ENCODE data around the gene MRPL42. TPM values are rescaled to one million over a fixed set of nuclear protein-coding genes. Genes with fewer than 3 reads are reported as not detected.

The MRPL42 gene
- total and polyA plus RNA-seq, 2 of the 4 experiments (the other 2 are of a cell fraction), result 64.2 to 90.7 TPM

DNA sequence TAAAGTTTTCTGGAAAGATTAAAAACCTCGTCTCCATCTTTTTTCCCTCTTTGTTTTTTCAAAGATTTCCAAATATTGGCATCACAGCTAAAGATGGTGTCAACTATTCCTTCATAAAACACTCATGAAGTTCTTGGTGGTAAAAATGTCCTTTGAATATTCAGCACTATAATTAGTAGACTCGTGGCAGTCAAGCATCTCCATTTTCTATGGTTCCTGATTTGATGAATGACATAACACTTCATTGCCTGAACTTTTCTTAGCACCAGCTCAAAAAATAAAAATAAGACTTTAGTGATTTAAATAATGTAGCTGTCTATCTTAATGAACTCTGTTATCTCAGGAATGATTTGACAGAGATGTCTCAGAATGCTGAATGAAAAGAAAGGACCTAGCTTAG is 45.3 kb upstream of the MRPL42 start:
- dilution Hi-C loops (cut with HindIII; ENCODE audit: low sequenced_read_pairs, unreplicated experiment) (no loop called here), in situ Hi-C loops (cut with MboI; ENCODE audit: low sequenced_read_pairs) (loop anchor here (25.0 kb wide), 1 partner anchor 635 kb away; no protein-coding TSS in a partner anchor), intact Hi-C loops (cut with micrococcal nuclease) (no loop called here)
- Histone ChIP-seq H4K91ac (ENCODE audit: insufficient read depth, low read depth, low read length) (no peak overlapping the region), H2AK5ac (ENCODE audit: low read depth, low read length) (no peak overlapping the region), H3K9me1 (ENCODE audit: insufficient read depth, low read length) (peaks cover 15% of the 10 kb centered on the region), H2AK9ac (replicated peaks; ENCODE audit: low read depth, low read length, poor library complexity) (no peak overlapping the region), H3K79me1 (ENCODE audit: low read depth in 1 of 2, low read length in 2 of 2) (peaks cover 14 to 46% of the 10 kb centered on the region in 2 experiments), H3K4me3 (ENCODE audit: insufficient read depth, low read depth, low read length) (no peak overlapping the region), H2BK5ac (ENCODE audit: low read depth, low read length, poor library complexity, severe bottlenecking) (no peak overlapping the region), H2BK120ac (ENCODE audit: low read depth, low read length) (no peak overlapping the region), H2BK15ac (ENCODE audit: low read depth, low read length) (no peak overlapping the region), H3K4ac (ENCODE audit: low read depth, low read length) (no peak overlapping the region), H2BK20ac (ENCODE audit: low read depth, low read length) (no peak overlapping the region), H3K9ac (ENCODE audit: low read depth, low read length) (no peak overlapping the region), H3K36me3 (ENCODE audit: control insufficient read depth, insufficient read depth, low read length) (no peaks in the 10 kb centered on the region), H3K56ac (ENCODE audit: extremely low read depth, insufficient read depth, low read length) (no peak overlapping the region), H4K8ac (ENCODE audit: low read depth in 2 of 2, low read length in 2 of 2) (no peak overlapping the region), H3K14ac (replicated peaks; ENCODE audit: low read depth, low read length) (no peak overlapping the region), H3K18ac (ENCODE audit: low read depth, low read length) (no peak overlapping the region), H3K4me2 (ENCODE audit: low read depth, low read length) (no peak overlapping the region), H3K27me3 (ENCODE audit: control insufficient read depth, insufficient read depth, low read length) (no peaks in the 10 kb centered on the region), H3K23ac (ENCODE audit: low read depth, low read length) (no peak overlapping the region), H3K9me3 (ENCODE audit: control insufficient read depth, insufficient read depth, low read length) (no peaks in the 10 kb centered on the region), H3K27ac (ENCODE audit: insufficient read depth, low read length) (no peak overlapping the region), H2AFZ (replicated peaks; ENCODE audit: low read length, poor library complexity) (no peak overlapping the region), H4K20me1 (ENCODE audit: insufficient read depth, low read length) (peaks cover 60% of the 10 kb centered on the region), H3K4me1 (ENCODE audit: control insufficient read depth, insufficient read depth, low read length) (peaks cover 20% of the 10 kb centered on the region), H4K5ac (ENCODE audit: low read depth, low read length) (no peak overlapping the region)
- ChIA-PET CTCF (interaction anchor here (0.6 to 0.8 kb wide), 2 partner anchors 315 to 434 kb away, joined by 3 to 4 read pairs; no protein-coding TSS in a partner anchor), POLR2A (ENCODE audit: unreplicated experiment) (no interaction called here)
- no TSS peak for BruUV-seq (replicated peaks)
- no CpG with 5 or more reads among the region's 2 CpGs for WGBS, 2 experiments (ENCODE audit: extremely low coverage in 2 of 2, insufficient read length in 1 of 2)
- TF ChIP-seq, protein P1, sequence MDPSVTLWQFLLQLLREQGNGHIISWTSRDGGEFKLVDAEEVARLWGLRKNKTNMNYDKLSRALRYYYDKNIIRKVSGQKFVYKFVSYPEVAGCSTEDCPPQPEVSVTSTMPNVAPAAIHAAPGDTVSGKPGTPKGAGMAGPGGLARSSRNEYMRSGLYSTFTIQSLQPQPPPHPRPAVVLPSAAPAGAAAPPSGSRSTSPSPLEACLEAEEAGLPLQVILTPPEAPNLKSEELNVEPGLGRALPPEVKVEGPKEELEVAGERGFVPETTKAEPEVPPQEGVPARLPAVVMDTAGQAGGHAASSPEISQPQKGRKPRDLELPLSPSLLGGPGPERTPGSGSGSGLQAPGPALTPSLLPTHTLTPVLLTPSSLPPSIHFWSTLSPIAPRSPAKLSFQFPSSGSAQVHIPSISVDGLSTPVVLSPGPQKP (IDR thresholded peaks at IDR 0.05; ENCODE audit: borderline replicate concordance, low read depth, low read length), result no peak
- no peak for TF ChIP-seq FOS (IDR thresholded peaks at IDR 0.05; ENCODE audit: low read depth, low read length)
- TF ChIP-seq MAZ (IDR thresholded peaks at IDR 0.05; ENCODE audit: borderline replicate concordance, low read depth, low read length), result no peak
- no peak for TF ChIP-seq POLR2A (IDR thresholded peaks at IDR 0.05; ENCODE audit: low read depth, low read length)
- TF ChIP-seq RFX5 (IDR thresholded peaks at IDR 0.05; ENCODE audit: low read depth, low read length), result no peak
- TF ChIP-seq, protein P2, sequence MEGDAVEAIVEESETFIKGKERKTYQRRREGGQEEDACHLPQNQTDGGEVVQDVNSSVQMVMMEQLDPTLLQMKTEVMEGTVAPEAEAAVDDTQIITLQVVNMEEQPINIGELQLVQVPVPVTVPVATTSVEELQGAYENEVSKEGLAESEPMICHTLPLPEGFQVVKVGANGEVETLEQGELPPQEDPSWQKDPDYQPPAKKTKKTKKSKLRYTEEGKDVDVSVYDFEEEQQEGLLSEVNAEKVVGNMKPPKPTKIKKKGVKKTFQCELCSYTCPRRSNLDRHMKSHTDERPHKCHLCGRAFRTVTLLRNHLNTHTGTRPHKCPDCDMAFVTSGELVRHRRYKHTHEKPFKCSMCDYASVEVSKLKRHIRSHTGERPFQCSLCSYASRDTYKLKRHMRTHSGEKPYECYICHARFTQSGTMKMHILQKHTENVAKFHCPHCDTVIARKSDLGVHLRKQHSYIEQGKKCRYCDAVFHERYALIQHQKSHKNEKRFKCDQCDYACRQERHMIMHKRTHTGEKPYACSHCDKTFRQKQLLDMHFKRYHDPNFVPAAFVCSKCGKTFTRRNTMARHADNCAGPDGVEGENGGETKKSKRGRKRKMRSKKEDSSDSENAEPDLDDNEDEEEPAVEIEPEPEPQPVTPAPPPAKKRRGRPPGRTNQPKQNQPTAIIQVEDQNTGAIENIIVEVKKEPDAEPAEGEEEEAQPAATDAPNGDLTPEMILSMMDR (conservative IDR thresholded peaks at IDR 0.05; ENCODE audit: low read depth, low read length), result no peak
- TF ChIP-seq RAD21 (IDR thresholded peaks at IDR 0.05; ENCODE audit: low read length), result no peak
- no peak for TF ChIP-seq BHLHE40 (IDR thresholded peaks at IDR 0.05; ENCODE audit: low read depth, low read length)
- no peak for TF ChIP-seq NFE2L2 (IDR thresholded peaks at IDR 0.05; ENCODE audit: low read depth, low read length)
- no peak for TF ChIP-seq CEBPB (IDR thresholded peaks at IDR 0.05; ENCODE audit: low read depth, low read length)
- no peak for TF ChIP-seq CHD1 (IDR thresholded peaks at IDR 0.05; ENCODE audit: low read depth, low read length)
- no peak for TF ChIP-seq MXI1 (IDR thresholded peaks at IDR 0.05; ENCODE audit: borderline replicate concordance, low read depth, low read length)
- no peak for TF ChIP-seq SMC3 (IDR thresholded peaks at IDR 0.05; ENCODE audit: low read depth, low read length)
- TF ChIP-seq, protein P3, sequence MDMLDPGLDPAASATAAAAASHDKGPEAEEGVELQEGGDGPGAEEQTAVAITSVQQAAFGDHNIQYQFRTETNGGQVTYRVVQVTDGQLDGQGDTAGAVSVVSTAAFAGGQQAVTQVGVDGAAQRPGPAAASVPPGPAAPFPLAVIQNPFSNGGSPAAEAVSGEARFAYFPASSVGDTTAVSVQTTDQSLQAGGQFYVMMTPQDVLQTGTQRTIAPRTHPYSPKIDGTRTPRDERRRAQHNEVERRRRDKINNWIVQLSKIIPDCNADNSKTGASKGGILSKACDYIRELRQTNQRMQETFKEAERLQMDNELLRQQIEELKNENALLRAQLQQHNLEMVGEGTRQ (IDR thresholded peaks at IDR 0.05; ENCODE audit: low read depth, low read length), result no peak
- no peak for TF ChIP-seq RCOR1 (IDR thresholded peaks at IDR 0.05; ENCODE audit: insufficient replicate concordance, low read length)
- TF ChIP-seq MAFK (IDR thresholded peaks at IDR 0.05; ENCODE audit: low read depth, low read length), result no peak
- DNase-seq (no peak), ATAC-seq (ENCODE audit: low read depth) (no peak)
